Measurements from ENCODE around the gene CENPX.

CENPX gene

GRCh38 chr17:82007495-82008257 is 15.0 kb downstream of the CENPX start:
- in situ Hi-C loops (cut with HindIII; ENCODE audit: low pct_unique_long_range_greater_than_20kb, low sequenced_read_pairs): no loop called here
- no peak for DNase-seq (ENCODE audit: low read depth in 1 of 2, low spot score in 1 of 2)
- no peak for TF ChIP-seq JUND (IDR thresholded peaks at IDR 0.05; ENCODE audit: low read depth)

- in situ Hi-C loops (cut with HindIII; ENCODE audit: low pct_unique_long_range_greater_than_20kb, low sequenced_read_pairs): no loop called here
- no peak for DNase-seq (ENCODE audit: low read depth in 1 of 2, low spot score in 1 of 2)
- TF ChIP-seq JUND (IDR thresholded peaks at IDR 0.05; ENCODE audit: low read depth): no peak
Observed at GRCh38 chr17:82007228-82007494, 15.5 kb downstream of the CENPX start.

GRCh38 chr17:82006468-82007227 is 16.0 kb downstream of the CENPX start:
- DNase-seq (ENCODE audit: low read depth in 1 of 2, low spot score in 1 of 2): no peak
- in situ Hi-C loops (cut with HindIII; ENCODE audit: low pct_unique_long_range_greater_than_20kb, low sequenced_read_pairs): no loop called here
- no peak for TF ChIP-seq JUND (IDR thresholded peaks at IDR 0.05; ENCODE audit: low read depth)

- no peak for TF ChIP-seq JUND (IDR thresholded peaks at IDR 0.05; ENCODE audit: low read depth)
- in situ Hi-C loops (cut with HindIII; ENCODE audit: low pct_unique_long_range_greater_than_20kb, low sequenced_read_pairs): no loop called here
- no peak for DNase-seq (ENCODE audit: low read depth in 1 of 2, low spot score in 1 of 2)
Observed at GRCh38 chr17:82005701-82006348, 16.9 kb downstream of the CENPX start.

GRCh38 chr17:82004517-82005455 is 17.9 kb downstream of the CENPX start:
- no peak for TF ChIP-seq JUND (IDR thresholded peaks at IDR 0.05; ENCODE audit: low read depth)
- DNase-seq (ENCODE audit: low read depth in 1 of 2, low spot score in 1 of 2): no peak
- in situ Hi-C loops (cut with HindIII; ENCODE audit: low pct_unique_long_range_greater_than_20kb, low sequenced_read_pairs): no loop called here

GRCh38 chr17:82003411-82004381 is 19.0 kb downstream of the CENPX start:
- in situ Hi-C loops (cut with HindIII; ENCODE audit: low pct_unique_long_range_greater_than_20kb, low sequenced_read_pairs): no loop called here
- no peak for TF ChIP-seq JUND (IDR thresholded peaks at IDR 0.05; ENCODE audit: low read depth)
- no peak for DNase-seq (ENCODE audit: low read depth in 1 of 2, low spot score in 1 of 2)

GRCh38 chr17:82001571-82002056 is 21.1 kb downstream of the CENPX start:
- in situ Hi-C loops (cut with HindIII; ENCODE audit: low pct_unique_long_range_greater_than_20kb, low sequenced_read_pairs): no loop called here
- no peak for DNase-seq (ENCODE audit: low read depth in 1 of 2, low spot score in 1 of 2)
- no peak for TF ChIP-seq JUND (IDR thresholded peaks at IDR 0.05; ENCODE audit: low read depth)

GRCh38 chr17:82000803-82001570 is 21.7 kb downstream of the CENPX start:
- DNase-seq (ENCODE audit: low read depth in 1 of 2, low spot score in 1 of 2): no peak
- TF ChIP-seq JUND (IDR thresholded peaks at IDR 0.05; ENCODE audit: low read depth): no peak

GRCh38 chr17:81999976-82000802 is 22.5 kb downstream of the CENPX start:
- no peak for DNase-seq (ENCODE audit: low read depth in 1 of 2, low spot score in 1 of 2)
- in situ Hi-C loops (cut with HindIII; ENCODE audit: low pct_unique_long_range_greater_than_20kb, low sequenced_read_pairs): no loop called here
- TF ChIP-seq JUND (IDR thresholded peaks at IDR 0.05; ENCODE audit: low read depth): no peak

More at GRCh38 chr17:82000803-82001570, 21.7 kb downstream of the CENPX start:
- in situ Hi-C loops (cut with HindIII; ENCODE audit: low pct_unique_long_range_greater_than_20kb, low sequenced_read_pairs): no loop called here

GRCh38 chr17:81999587-81999975 is 23.1 kb downstream of the CENPX start:
- no peak for TF ChIP-seq JUND (IDR thresholded peaks at IDR 0.05; ENCODE audit: low read depth)
- DNase-seq (ENCODE audit: low read depth in 1 of 2, low spot score in 1 of 2): no peak
- in situ Hi-C loops (cut with HindIII; ENCODE audit: low pct_unique_long_range_greater_than_20kb, low sequenced_read_pairs): no loop called here
